Pulmonary artery endothelial cell (primary cell): ENCODE measurements around the gene TMPRSS2. TPM values are rescaled to one million over a fixed set of nuclear protein-coding genes. Genes with fewer than 3 reads are reported as not detected.

Experiments
- DNase-seq: peaks from one replicate; pipeline ENCODE4 v3.0.0-alpha.2; 2011; ENCODE audit warnings: low read depth, low spot score
- total RNA-seq: library from RNA; depleted of rRNA; stranded (reverse); fragments of >200 nt; gene quantifications from 2 replicates; pipeline ENCODE4 v1.2.3, GENCODE V29; 2014

Gene TMPRSS2
- not detected in 2 replicates for total RNA-seq

- no peak for DNase-seq
Measured at GRCh38 chr21:41507521-41508414, at the start of gene TMPRSS2. Gene TMPRSS2, minus strand, starts transcription at chr21:41508158. Its CDS starts 10,025 bp downstream, at chr21:41498133.

GRCh38 chr21:41555057-41555456, 47.1 kb upstream of the TMPRSS2 start:
- DNase-seq: no peak

DNA sequence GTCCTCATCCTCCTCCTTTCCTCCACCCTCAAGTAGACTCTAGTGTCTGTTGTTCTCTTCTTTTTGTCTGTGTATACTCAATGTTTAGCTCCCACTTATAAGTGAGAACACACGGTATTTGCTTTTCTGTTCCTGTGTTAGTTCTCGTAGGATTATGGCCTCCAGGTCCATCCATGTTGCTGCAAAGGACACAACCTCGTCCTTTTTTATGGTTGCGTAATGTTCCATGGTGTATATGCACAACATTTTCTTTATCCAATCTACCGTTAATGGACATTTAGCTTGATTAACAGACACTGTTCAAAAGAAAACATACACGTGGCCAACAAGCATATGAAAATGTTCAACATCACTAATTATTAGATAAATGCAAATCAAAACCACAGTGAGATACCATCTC, 44.3 kb upstream of the TMPRSS2 start:
- DNase-seq: no peak

DNA sequence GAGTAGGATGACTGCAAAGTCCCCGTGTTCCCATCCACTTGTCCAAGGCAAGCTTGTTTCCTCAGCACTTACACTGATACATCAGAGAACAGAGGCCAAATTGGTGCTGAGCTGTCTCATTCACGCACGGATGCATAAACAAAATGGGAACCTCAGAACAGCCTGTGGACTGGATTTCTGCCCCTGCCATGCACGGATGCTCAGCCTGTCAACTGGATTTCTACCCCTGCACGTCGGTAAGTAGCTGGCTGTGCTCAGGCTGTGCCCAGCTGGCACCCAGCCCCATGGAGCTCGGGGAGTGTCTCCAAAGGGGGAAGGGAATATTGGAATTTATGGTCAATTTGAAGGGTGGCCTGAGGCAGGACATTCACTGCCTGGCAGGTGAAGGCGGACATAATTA, 40.8 kb upstream of the TMPRSS2 start:
- DNase-seq: no peak

DNA sequence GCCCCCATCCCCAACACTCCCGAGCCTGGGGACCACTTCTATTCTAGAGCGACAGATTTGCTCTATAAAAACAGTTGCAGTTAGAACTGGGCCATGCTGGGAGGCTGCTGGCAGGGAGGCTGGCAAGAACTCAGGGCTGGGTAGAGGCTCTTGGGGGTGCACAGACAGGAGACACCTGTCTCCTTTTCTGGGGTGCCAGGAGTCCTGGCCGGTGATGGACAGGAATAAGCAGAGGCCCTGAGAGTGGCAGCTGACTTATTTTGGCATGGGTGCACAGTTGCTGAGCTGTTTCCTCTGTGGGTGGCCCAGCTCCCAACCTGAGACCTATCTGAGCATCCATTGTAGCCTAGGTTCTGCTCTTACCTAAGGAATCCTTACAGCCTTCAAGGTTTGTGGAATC, 39.2 kb upstream of the TMPRSS2 start:
- no peak for DNase-seq

DNA sequence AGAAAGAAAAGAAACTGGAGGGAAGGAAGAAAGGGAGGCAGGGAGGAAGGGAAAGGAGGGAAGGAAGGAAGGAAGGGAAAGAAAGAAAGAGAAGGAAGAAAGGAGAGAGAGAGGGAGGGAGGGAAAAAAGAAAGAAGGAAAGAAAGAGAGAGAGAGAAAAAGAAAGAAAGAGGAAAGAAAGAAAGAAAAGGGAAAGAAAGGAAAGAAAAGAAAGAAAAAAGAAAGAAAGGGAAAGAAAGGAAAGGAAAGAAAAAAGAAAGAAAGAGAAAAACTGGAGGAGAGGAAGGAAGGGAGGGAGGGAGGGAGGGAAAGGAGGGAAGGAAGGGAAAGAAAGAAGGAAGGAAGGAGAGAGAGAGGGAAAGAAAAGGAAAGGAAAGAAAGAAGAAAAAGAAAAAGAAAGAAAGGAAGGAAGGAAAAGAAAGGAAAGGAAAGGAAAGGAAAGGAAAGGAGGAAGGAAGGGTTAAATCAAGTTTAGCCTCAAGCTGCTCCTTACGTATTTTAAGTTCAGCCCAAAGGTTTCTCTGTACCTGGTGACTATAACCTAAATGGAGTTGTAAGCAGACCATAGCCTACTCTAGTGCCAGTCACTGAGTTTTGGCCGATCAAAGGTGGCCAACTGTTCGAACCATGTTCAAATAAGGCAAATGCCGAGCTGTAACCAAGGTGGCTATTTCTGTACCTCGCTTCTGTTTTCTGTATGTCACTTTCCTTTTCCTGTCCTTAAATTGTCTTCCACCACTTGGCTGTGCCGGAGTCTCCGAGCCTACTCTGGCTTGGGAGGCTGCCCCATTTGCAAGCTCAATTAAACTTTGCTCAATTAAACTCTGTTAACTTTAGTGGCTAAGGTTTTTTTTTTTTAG, 37.8 kb upstream of the TMPRSS2 start:
- no peak for DNase-seq

- DNase-seq: no peak
Measured at GRCh38 chr21:41542727-41543126, 34.8 kb upstream of the TMPRSS2 start.

DNA sequence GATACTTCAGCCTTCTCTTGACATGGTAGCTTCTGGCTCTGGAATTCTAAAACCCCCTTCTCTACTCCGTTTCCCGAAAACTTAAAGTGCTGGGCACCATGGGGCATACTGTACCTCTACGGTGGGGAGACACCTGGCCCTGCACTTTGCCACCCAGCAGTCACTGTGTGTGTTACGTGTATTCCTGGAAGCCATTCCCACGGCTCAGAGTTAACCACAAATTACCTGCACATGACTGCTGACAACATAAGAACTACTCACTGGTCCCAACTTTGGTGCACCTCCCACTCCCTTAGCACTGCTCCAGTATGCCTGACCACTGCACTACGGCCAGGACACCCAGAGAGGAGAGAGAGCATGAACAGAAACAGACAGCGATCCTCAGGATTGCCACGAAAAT, 29.4 kb upstream of the TMPRSS2 start:
- DNase-seq: no peak

DNA sequence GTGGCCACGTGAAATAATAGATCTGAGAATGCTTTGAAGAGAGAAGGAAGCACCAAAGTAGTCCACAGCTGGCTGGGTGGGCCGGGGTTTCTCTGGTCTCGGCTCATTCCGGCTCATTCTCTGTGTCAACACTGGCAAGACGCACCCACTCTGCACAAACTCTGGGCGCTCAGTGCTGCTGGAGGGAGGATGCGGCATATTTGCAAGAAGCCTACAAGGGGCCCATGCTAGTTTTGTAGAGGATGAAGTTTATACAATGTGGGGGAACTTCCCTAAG, 28.8 kb upstream of the TMPRSS2 start:
- no peak for DNase-seq

GRCh38 chr21:41536076-41536826, 28.3 kb upstream of the TMPRSS2 start:
- DNase-seq: no peak

DNA sequence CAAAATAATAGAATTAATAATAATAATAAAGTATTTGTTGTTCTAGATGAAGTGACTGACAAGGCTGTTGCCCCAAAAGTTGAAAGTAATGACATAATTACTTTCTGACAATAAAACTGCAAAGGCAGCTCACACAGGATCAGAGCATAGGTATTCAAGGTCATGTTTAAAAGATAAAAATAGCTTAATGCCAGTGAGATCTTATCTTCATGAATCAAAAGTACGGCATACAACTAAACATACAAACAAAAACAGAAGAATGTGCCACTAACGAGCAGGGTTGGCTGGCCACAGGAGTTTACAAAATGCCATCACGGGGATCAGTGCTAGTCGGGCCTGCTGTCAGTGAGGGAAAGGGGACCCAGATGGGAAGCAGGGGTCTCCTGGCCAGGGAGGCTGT, 22.4 kb upstream of the TMPRSS2 start:
- no peak for DNase-seq

DNA sequence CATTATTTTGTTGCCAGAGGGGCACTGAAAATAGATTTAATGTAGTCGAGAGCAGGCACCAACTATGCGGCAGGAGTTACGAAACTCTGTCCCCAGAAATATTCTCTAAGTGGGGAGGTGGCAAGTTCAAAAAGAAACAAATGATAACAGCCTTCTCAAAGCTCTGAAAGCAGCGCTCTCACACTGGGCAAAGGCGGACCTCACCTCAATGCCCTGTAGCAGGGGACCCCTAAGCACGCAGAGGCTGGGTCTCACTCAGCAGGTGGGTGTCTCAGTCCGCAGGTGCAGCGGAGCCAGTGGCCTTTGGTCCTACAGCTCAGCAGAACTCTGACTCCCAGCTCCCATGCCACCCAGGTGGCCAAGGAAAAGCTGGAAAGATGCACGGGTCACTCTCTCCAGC, 21.8 kb upstream of the TMPRSS2 start:
- DNase-seq: no peak

- no peak for DNase-seq
Measured at GRCh38 chr21:41526478-41527087, 18.6 kb upstream of the TMPRSS2 start.

GRCh38 chr21:41523175-41523574, 15.2 kb upstream of the TMPRSS2 start:
- no peak for DNase-seq

DNA sequence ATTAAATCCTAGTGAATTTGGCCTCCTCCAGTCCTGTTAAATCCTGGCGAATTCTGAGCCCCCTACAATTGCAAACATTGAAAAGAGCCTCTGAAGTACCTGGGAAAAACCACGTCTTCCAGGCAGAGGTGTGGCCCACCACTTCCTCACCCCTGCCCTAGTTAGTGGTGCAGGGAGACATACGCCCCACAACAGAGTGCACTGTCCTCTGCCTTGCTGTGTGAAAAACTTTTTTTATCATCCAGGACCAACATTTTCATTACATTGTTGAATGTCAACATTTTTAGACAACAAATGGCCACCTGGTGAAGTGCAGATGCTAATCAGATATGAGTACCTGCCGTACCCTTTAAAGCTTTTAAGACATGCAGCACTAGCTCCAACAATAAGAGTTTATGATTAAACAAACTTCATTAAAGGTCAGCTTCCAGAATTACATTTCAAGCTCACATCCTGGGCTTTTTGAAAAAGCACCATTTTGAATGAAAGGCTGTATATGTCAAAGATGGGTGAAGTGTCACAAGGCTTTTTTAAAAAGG, 13.6 kb upstream of the TMPRSS2 start:
- no peak for DNase-seq

GRCh38 chr21:41520560-41521442, 12.8 kb upstream of the TMPRSS2 start:
- no peak for DNase-seq

DNA sequence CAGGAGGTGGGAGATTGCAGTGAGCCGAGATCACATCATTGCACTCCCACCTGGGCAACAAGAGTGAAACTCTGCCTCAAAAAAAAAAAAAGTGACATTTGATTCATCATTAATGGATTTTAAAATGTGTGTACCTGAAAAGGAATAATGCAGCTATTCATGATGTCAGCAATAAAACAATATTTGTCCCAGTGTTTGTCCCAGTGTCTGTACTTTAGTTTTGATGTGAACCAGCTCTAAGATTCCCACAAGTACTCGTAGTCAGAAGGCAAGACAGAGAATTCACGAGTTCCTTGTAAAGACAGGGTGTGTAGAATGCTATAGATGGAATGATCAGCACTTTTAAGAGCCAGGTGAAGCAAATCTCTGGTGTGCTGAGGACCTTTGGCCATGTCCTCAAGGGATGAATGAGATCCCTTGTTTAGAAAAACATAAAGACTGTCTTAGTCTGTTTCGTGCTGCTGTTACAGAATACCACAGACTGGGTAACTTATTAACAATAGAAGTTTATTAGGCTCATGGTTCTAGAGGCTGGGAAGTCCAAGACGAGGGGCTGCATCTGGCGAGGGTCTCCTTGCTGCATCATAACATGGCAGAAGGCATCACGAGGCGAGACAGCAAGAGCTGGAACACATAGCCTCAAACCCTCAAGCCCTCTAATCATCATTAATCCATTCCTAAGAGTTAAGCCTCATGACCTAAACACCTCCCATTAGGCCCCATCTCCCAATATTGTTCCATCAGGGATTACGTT, 12.0 kb upstream of the TMPRSS2 start:
- no peak for DNase-seq

GRCh38 chr21:41518757-41519156, 10.8 kb upstream of the TMPRSS2 start:
- DNase-seq: no peak

GRCh38 chr21:41511858-41512257, 3.9 kb upstream of the TMPRSS2 start:
- no peak for DNase-seq

DNA sequence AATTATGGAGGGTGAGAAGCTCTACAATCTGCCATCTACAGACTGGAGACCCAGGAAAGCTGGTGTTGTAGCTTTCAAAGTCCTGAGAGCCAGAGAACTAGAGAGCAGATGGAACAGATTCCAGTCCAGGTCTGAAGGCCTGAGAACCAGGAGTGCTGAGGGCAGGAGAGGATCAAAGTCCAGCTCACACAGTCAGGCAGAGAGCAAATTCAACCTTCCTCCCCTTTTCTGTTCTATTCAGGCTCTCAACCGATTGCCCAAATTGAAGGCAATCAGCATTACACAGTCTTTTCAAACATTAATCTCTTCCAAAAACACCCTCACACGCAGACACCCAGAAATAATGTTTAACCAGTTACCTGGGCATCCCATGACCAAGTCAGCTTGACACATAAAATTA, 2.5 kb upstream of the TMPRSS2 start:
- DNase-seq: no peak
